Measurements from ENCODE around the gene PPM1N. TPM values are rescaled to one million over a fixed set of nuclear protein-coding genes. Genes with fewer than 3 reads are reported as not detected.
A peak's percentile ranks its signal among the peaks of the same experiment; 100 is the strongest.

Gene PPM1N
- total RNA-seq, 4 donors from 2014 or later, result 1.6 to 3.8 (median 3.0) TPM

DNA sequence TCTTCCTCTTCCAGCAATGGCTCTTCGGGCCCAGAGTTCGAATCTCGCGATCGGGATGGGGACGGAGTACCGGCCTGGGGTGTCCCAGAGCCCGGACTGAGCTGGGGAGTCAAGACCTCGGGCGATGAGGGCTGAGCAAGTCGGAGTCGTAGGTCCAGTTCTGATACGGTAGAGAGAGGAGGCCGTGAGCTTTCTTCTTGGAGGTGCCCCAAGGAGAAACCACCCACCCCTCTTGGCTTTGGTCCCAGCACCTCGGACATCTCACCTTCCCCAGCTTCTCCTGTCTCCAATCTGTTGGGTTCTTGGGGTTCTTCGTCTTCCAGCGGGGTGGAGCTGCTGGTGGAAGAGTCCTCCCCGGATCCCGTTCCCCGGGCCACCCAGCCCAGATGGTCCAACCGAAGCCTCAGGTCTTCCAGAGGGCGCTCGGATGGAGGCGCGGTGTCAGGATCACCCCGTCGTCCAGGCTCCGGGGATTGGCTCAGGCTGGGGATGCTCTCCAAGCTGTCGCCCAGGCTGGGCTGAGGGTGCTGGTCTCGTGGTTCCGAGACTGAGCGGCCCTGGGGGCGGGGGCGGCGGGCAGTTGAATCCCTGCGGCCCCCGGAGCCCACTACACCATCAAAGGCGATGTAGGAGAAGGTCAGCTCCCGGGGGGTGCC is 3.9 kb upstream of the PPM1N start:
- 95% methylated on average over 24 of the region's 39 CpGs for WGBS
- intact Hi-C loops (cut with DNase I), result no loop called here
- peaks cover 33 to 60% (median 58%) of the 10 kb centered on the region in 4 donors for H3K4me1 ChIP-seq

GRCh38 chr19:45495178-45495577 is 3.1 kb upstream of the PPM1N start:
- peaks cover 0 to 26% (median 4%) of the 10 kb centered on the region in 4 donors for H3K27me3 ChIP-seq
- H3K36me3 ChIP-seq, result no peaks in the 10 kb centered on the region
- no peak overlapping the region for H3K4me3 ChIP-seq
- no peak overlapping the region for H3K27ac ChIP-seq (replicated peaks in 1 of 4)
- no peak for DNase-seq (ENCODE audit: extremely low spot score)
- no peaks in the 10 kb centered on the region for H3K9me3 ChIP-seq
- TF ChIP-seq EP300 (IDR thresholded peaks at IDR 0.05) (no peak), POLR2AphosphoS5 (IDR thresholded peaks at IDR 0.05) (no peak), POLR2A (IDR thresholded peaks at IDR 0.05; ENCODE audit: low read depth) (no peak)
- TF ChIP-seq, protein P1, sequence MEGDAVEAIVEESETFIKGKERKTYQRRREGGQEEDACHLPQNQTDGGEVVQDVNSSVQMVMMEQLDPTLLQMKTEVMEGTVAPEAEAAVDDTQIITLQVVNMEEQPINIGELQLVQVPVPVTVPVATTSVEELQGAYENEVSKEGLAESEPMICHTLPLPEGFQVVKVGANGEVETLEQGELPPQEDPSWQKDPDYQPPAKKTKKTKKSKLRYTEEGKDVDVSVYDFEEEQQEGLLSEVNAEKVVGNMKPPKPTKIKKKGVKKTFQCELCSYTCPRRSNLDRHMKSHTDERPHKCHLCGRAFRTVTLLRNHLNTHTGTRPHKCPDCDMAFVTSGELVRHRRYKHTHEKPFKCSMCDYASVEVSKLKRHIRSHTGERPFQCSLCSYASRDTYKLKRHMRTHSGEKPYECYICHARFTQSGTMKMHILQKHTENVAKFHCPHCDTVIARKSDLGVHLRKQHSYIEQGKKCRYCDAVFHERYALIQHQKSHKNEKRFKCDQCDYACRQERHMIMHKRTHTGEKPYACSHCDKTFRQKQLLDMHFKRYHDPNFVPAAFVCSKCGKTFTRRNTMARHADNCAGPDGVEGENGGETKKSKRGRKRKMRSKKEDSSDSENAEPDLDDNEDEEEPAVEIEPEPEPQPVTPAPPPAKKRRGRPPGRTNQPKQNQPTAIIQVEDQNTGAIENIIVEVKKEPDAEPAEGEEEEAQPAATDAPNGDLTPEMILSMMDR (IDR thresholded peaks at IDR 0.05), result no peak
- intact Hi-C loops (cut with DNase I), result no loop called here
- 92% methylated on average over 5 of the region's 5 CpGs for WGBS
- peaks cover 35 to 67% (median 62%) of the 10 kb centered on the region in 4 donors for H3K4me1 ChIP-seq

More for the DNA sequence above, 3.9 kb upstream of the PPM1N start:
- Histone ChIP-seq H3K4me3 (no peak overlapping the region), H3K9me3 (no peaks in the 10 kb centered on the region), H3K27ac (replicated peaks in 1 of 4) (no peak overlapping the region), H3K36me3 (no peaks in the 10 kb centered on the region), H3K27me3 (peaks cover 0 to 18% (median 4%) of the 10 kb centered on the region in 4 donors)
- no peak for DNase-seq (ENCODE audit: extremely low spot score)
- no peak for TF ChIP-seq EP300 (IDR thresholded peaks at IDR 0.05)
- TF ChIP-seq POLR2A (IDR thresholded peaks at IDR 0.05; ENCODE audit: low read depth), result no peak
- TF ChIP-seq, protein P1 (IDR thresholded peaks at IDR 0.05), result no peak
- TF ChIP-seq POLR2AphosphoS5 (IDR thresholded peaks at IDR 0.05), result no peak

DNA sequence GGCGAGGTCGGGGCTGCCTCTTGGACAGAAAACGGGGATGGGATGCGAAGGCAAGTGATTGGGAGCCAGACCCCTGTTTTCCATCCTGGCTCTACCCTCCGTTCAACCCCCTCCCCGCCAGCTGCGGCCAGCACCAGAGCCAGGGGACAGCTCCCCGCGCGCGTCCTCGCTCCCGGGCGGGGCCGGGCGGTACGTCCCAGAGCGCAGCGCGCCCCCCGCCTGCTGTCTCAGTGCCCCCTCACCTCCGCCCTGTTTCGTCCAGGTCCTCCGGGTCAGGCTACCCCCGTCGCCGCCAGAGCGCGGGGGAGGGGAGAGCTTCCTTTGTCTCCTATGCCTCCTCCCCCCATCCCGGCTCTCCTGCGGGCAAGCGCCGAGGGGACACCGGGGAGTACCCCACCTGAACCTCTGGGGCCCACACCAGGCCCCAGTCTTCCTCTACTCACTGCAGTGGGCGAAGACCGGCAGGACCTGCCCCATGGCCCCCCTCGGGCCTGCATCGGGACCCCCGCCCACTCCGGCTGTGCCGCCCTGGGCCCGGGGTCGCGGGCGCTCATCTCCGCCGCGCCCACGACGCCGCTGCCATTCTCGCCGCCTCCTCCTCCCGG is 1.8 kb upstream of the PPM1N start:
- peaks cover 0 to 37% (median 4%) of the 10 kb centered on the region in 4 donors for H3K27me3 ChIP-seq
- H3K9me3 ChIP-seq, result no peaks in the 10 kb centered on the region
- peaks cover 35 to 67% (median 62%) of the 10 kb centered on the region in 4 donors for H3K4me1 ChIP-seq
- intact Hi-C loops (cut with DNase I), result no loop called here
- TF ChIP-seq POLR2AphosphoS5 (IDR thresholded peaks at IDR 0.05) (peak in 1 of 2 donors; percentile 42), EP300 (IDR thresholded peaks at IDR 0.05) (no peak)
- no peaks in the 10 kb centered on the region for H3K36me3 ChIP-seq
- DNase-seq (ENCODE audit: extremely low spot score), result no peak
- H3K4me3 ChIP-seq, result peak overlapping the region; percentile 77 to 84 (median 82)
- WGBS, result 0% methylated on average over 6 of the region's 54 CpGs
- H3K27ac ChIP-seq (replicated peaks in 1 of 4), result peak overlapping the region; percentile 58 to 68 (median 62)

DNA sequence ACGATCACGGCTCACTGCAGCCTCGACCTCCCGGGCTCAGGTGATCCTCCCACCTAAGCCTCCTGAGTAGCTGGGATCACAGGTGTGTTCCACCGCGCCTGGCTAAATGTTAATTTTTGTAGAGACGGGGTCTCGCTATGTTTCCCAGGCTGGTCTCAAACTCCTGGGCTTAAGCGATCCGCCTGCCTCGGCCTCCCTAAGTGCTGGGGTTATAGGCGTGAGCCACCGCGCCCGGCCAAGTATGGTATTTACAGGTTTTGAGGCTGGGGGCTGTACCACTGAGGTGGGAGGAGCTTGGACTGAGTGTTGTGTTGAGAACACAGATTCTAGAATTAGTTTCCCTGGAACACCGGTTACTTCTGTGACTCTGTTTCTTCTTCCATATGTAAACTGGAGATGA is 452 bp upstream of the PPM1N start:
- H3K27ac ChIP-seq (replicated peaks in 1 of 4), result no peak overlapping the region
- no peaks in the 10 kb centered on the region for H3K36me3 ChIP-seq
- no peaks in the 10 kb centered on the region for H3K9me3 ChIP-seq
- TF ChIP-seq, protein P1 (IDR thresholded peaks at IDR 0.05), result no peak
- no peak for TF ChIP-seq POLR2AphosphoS5 (IDR thresholded peaks at IDR 0.05)
- TF ChIP-seq POLR2A (IDR thresholded peaks at IDR 0.05; ENCODE audit: low read depth), result no peak
- TF ChIP-seq EP300 (IDR thresholded peaks at IDR 0.05), result no peak
- WGBS, result 29% methylated on average over 8 of the region's 16 CpGs
- no peak for DNase-seq (ENCODE audit: extremely low spot score)
- H3K27me3 ChIP-seq, result peaks cover 0 to 37% (median 4%) of the 10 kb centered on the region in 4 donors
- H3K4me1 ChIP-seq, result peaks cover 30 to 56% (median 52%) of the 10 kb centered on the region in 4 donors
- intact Hi-C loops (cut with DNase I), result no loop called here
- no peak overlapping the region for H3K4me3 ChIP-seq

All from esophagus muscularis mucosa (tissue), 4 donors.